A549 (cell line): Measurements from ENCODE around the gene NEDD4L. TPM values are rescaled to one million over a fixed set of nuclear protein-coding genes. Genes with fewer than 3 reads are reported as not detected.

Source experiments
- ATAC-seq, 2 experiments: fragments of 200-7000 bp in 1 of 2; fragments of >200 bp in 1 of 2; cut with Nextera tagmentation in 1 of 2; cut with Tn5 transposase in 1 of 2; 3 replicates each; pipeline versions ENCODE4 v1.8.0 to v1.9.1; 2018 to 2020; ENCODE audit warnings: mild to moderate bottlenecking in 1 of 2, moderate library complexity in 1 of 2
- CTCF ChIA-PET: fragments of 300-600 bp; sonication (Branson Sonifier 250); formaldehyde crosslinking; extraction: SDS; loops from one replicate; lab custom pipeline; 2021; ENCODE audit warnings: antibody characterized with exemption, inconsistent platforms; lab: Yijun Ruan, JAX
- POLR2A ChIA-PET: fragments of 350-600 bp; formaldehyde crosslinking; extraction: SDS; loops from one replicate; lab custom pipeline; 2021; ENCODE audit warnings: antibody characterized with exemption, inconsistent platforms; lab: Yijun Ruan, JAX
- DNase-seq, 2 experiments: peaks; one replicate each; pipeline versions ENCODE4 v3.0.0 to v3.0.0-alpha.2; 2011 to 2016; ENCODE audit warnings: low read depth in 1 of 2, low spot score in 1 of 2
- FAIRE-seq: peaks from 2 replicates; lab custom pipeline; 2011; peaks lifted over from hg19 to GRCh38; lab: Jason Lieb, UNC
- H3K27ac ChIP-seq, 2 experiments: fragments of >200 bp; sonication (Bioruptor Twin); formaldehyde crosslinking; 3 replicates each; pipeline ENCODE4 v1.5.1; 2016 to 2017
- H3K4me1 ChIP-seq: fragments of >200 bp; sonication (Bioruptor Twin); formaldehyde crosslinking; 3 replicates; pipeline ENCODE4 v1.6.1; 2016
- H3K4me2 ChIP-seq: fragments of >200 bp; sonication (Bioruptor Twin); formaldehyde crosslinking; 3 replicates; pipeline ENCODE4 v1.6.1; 2016
- H3K4me3 ChIP-seq: fragments of >200 bp; sonication (Bioruptor Twin); formaldehyde crosslinking; 3 replicates; pipeline ENCODE4 v1.5.1; 2016
- H3K9me3 ChIP-seq: fragments of >200 bp; sonication (Bioruptor Twin); formaldehyde crosslinking; 3 replicates; pipeline ENCODE4 v1.6.1; 2016
- CBX2 ChIP-seq: fragments of 200-600 bp; sonication (generic); IDR thresholded peaks from 2 replicates; pipeline ENCODE4 v1.6.1; 2016; ENCODE audit warnings: low read depth, mild to moderate bottlenecking, borderline replicate concordance
- CBX8 ChIP-seq: fragments of 200-600 bp; sonication (generic); IDR thresholded peaks from 2 replicates; pipeline ENCODE4 v1.6.1; 2016
- CEBPB ChIP-seq, 2 experiments: fragments of >200 bp in 1 of 2; sonication (Bioruptor Twin) in 1 of 2; formaldehyde crosslinking in 1 of 2; IDR thresholded peaks; 2 replicates each; pipeline ENCODE4 v1.6.1; 2012 to 2016
- CHD4 ChIP-seq: fragments of 200-600 bp; sonication (generic); IDR thresholded peaks from 2 replicates; pipeline ENCODE4 v1.6.1; 2016; ENCODE audit warnings: antibody characterized with exemption, mild to moderate bottlenecking, borderline replicate concordance
- ESRRA ChIP-seq: fragments of 150-350 bp; IDR thresholded peaks from 2 replicates; pipeline ENCODE4 v1.6.1; 2014; ENCODE audit warnings: mild to moderate bottlenecking, low read length, borderline replicate concordance
- HOXA7 ChIP-seq: fragments of 250-450 bp; sonication (Bioruptor Pico); IDR thresholded peaks from 2 replicates; pipeline ENCODE4 v1.5.0; 2020; ENCODE audit warnings: mild to moderate bottlenecking, moderate library complexity
- HOXB5 ChIP-seq: fragments of 250-450 bp; sonication (Bioruptor Pico); IDR thresholded peaks from 2 replicates; pipeline ENCODE4 v1.5.0; 2020; ENCODE audit warnings: mild to moderate bottlenecking, moderate library complexity
- JUNB ChIP-seq: fragments of >200 bp; sonication (Bioruptor Twin); formaldehyde crosslinking; IDR thresholded peaks from 2 replicates; pipeline ENCODE4 v1.6.1; 2016
- KDM5A ChIP-seq: fragments of 200-600 bp; sonication (generic); IDR thresholded peaks from 2 replicates; pipeline ENCODE4 v1.6.1; 2016; ENCODE audit warnings: antibody characterized with exemption, mild to moderate bottlenecking
- MAFK ChIP-seq: fragments of 450-650 bp; IDR thresholded peaks from 2 replicates; pipeline ENCODE4 v1.6.1; 2014; ENCODE audit not compliant: partially characterized antibody
- NR3C1 ChIP-seq: fragments of >200 bp; sonication (Bioruptor Twin); formaldehyde crosslinking; IDR thresholded peaks from 3 replicates; pipeline ENCODE4 v1.6.1; 2017
- PHF8 ChIP-seq: fragments of 200-600 bp; sonication (generic); IDR thresholded peaks from 2 replicates; pipeline ENCODE4 v1.6.1; 2016; ENCODE audit warnings: low read depth, mild to moderate bottlenecking, antibody characterized with exemption, moderate library complexity, borderline replicate concordance
- POLR2A ChIP-seq: IDR thresholded peaks from 2 replicates; pipeline ENCODE4 v1.6.1; 2012; ENCODE audit warnings: mild to moderate bottlenecking, low read length
- RAD21 ChIP-seq, 2 experiments: fragments of >200 bp in 1 of 2; sonication (Bioruptor Twin) in 1 of 2; formaldehyde crosslinking in 1 of 2; IDR thresholded peaks in 1 of 2; conservative IDR thresholded peaks in 1 of 2; 2 replicates in 1 of 2; 3 replicates in 1 of 2; pipeline ENCODE4 v1.6.1; 2012 to 2018; ENCODE audit warnings: inconsistent platforms in 1 of 2
- RARB ChIP-seq: fragments of 250-450 bp; sonication (Bioruptor Pico); IDR thresholded peaks from 2 replicates; pipeline ENCODE4 v1.8.0; 2021; ENCODE audit warnings: mild to moderate bottlenecking, moderate library complexity
- RFX5 ChIP-seq: fragments of 450-650 bp; IDR thresholded peaks from 2 replicates; pipeline ENCODE4 v1.7.1; 2014; ENCODE audit warnings: antibody characterized with exemption, mild to moderate bottlenecking, moderate library complexity
- RNF2 ChIP-seq: fragments of 200-600 bp; sonication (generic); IDR thresholded peaks from 2 replicates; pipeline ENCODE4 v1.6.1; 2016; ENCODE audit warnings: low read depth, mild to moderate bottlenecking, antibody characterized with exemption, moderate library complexity, borderline replicate concordance
- ZC3H11A ChIP-seq: fragments of 450-650 bp; IDR thresholded peaks from 2 replicates; pipeline ENCODE4 v1.6.1; 2014; ENCODE audit warnings: antibody characterized with exemption, mild to moderate bottlenecking
- WGBS: methylation state at CpG from one replicate; pipeline ENCODE4 v1.1.6; 2017; ENCODE audit errors: missing lambda C conversion rate; 5-methylcytosine and 5-hydroxymethylcytosine counted together
- polyA plus RNA-seq, 4 experiments: library from polyadenylated mRNA; depleted of rRNA in 3 of 4; stranded (reverse); fragments of >200 nt; fragmentation: RNase III in 1 of 4; extraction: RNeasy Plus Mini Kit Qiagen cat#74134 plus additional on column Dnase treatment in 1 of 4; gene quantifications; 2 replicates in 3 of 4; 3 replicates in 1 of 4; pipeline ENCODE4 v1.2.3, GENCODE V29; 2011 to 2017
- TF ChIP-seq, protein P1 (sequence below): IDR thresholded peaks from 2 replicates; pipeline ENCODE4 v1.6.1; 2012; ENCODE audit warnings: low read depth, borderline replicate concordance
- TF ChIP-seq, protein P2 (sequence below): fragments of 250-450 bp; sonication (Bioruptor Pico); IDR thresholded peaks from 2 replicates; pipeline ENCODE4 v1.5.0; 2020; ENCODE audit warnings: low read depth, mild to moderate bottlenecking, moderate library complexity
- TF ChIP-seq, protein P3 (sequence below): IDR thresholded peaks from 2 replicates; pipeline ENCODE4 v1.6.1; 2012
- TF ChIP-seq, protein P4 (sequence below): fragments of >200 bp; sonication (Bioruptor Twin); formaldehyde crosslinking; IDR thresholded peaks from 3 replicates; pipeline ENCODE4 v1.6.1; 2016

Gene NEDD4L
- polyA plus RNA-seq, 2 of the 4 experiments (the other 2 are of a cell fraction), result 18.0 to 36.5 TPM

DNA sequence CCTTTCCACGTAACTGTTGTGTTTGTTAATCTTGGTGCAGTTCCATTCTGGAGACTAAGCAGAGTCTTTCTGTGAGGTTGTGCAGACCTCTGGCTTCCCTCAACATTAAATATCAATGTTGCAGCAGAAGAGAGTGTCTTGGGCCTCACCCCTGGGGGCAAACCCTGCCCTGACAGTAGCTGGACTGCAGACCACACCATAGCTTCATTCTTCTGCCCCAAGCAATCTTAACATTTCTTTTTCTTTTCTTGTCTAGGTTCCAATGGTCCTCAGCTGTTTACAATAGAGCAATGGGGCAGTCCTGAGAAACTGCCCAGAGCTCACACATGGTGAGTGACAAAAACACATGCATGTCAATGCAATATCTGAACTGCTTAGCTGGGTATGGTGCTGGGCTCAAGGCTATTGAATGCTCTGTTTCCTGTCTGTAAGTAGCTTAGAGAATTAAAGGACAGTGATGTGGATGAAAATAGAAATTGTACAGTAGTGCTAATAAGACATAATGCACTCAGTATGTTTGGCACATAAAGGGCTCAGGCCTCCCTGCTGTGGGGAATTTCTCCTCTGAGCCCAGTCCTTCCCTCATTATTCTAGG lies 347.3 kb downstream of the NEDD4L start:
- Histone ChIP-seq H3K27ac (no peak overlapping the region), H3K4me3 (no peak overlapping the region), H3K4me2 (no peak overlapping the region), H3K4me1 (no peaks in the 10 kb centered on the region), H3K9me3 (no peaks in the 10 kb centered on the region)
- ATAC-seq (no peak), DNase-seq (no peak), FAIRE-seq (no peak)
- WGBS, result 93% methylated on average over 1 of the region's 1 CpG
- POLR2A ChIA-PET, result no interaction called here
- TF ChIP-seq, protein P1, sequence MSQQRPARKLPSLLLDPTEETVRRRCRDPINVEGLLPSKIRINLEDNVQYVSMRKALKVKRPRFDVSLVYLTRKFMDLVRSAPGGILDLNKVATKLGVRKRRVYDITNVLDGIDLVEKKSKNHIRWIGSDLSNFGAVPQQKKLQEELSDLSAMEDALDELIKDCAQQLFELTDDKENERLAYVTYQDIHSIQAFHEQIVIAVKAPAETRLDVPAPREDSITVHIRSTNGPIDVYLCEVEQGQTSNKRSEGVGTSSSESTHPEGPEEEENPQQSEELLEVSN, result no peak
- TF ChIP-seq ZC3H11A, result no peak
- no peak for TF ChIP-seq RFX5
- TF ChIP-seq RARB, result no peak
- TF ChIP-seq, protein P2, sequence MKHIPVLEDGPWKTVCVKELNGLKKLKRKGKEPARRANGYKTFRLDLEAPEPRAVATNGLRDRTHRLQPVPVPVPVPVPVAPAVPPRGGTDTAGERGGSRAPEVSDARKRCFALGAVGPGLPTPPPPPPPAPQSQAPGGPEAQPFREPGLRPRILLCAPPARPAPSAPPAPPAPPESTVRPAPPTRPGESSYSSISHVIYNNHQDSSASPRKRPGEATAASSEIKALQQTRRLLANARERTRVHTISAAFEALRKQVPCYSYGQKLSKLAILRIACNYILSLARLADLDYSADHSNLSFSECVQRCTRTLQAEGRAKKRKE, result no peak
- no peak for TF ChIP-seq RNF2
- TF ChIP-seq POLR2A, result no peak
- TF ChIP-seq ESRRA, result no peak
- no peak for TF ChIP-seq HOXA7
- TF ChIP-seq PHF8, result no peak
- TF ChIP-seq CBX8, result no peak
- TF ChIP-seq, protein P3, sequence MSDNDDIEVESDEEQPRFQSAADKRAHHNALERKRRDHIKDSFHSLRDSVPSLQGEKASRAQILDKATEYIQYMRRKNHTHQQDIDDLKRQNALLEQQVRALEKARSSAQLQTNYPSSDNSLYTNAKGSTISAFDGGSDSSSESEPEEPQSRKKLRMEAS, result no peak
- TF ChIP-seq MAFK, result no peak
- no peak for TF ChIP-seq JUNB
- TF ChIP-seq HOXB5, result no peak
- TF ChIP-seq CBX2, result no peak
- TF ChIP-seq, protein P4, sequence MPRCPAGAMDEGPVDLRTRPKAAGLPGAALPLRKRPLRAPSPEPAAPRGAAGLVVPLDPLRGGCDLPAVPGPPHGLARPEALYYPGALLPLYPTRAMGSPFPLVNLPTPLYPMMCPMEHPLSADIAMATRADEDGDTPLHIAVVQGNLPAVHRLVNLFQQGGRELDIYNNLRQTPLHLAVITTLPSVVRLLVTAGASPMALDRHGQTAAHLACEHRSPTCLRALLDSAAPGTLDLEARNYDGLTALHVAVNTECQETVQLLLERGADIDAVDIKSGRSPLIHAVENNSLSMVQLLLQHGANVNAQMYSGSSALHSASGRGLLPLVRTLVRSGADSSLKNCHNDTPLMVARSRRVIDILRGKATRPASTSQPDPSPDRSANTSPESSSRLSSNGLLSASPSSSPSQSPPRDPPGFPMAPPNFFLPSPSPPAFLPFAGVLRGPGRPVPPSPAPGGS, result no peak
- TF ChIP-seq CHD4, result no peak
- no peak for TF ChIP-seq KDM5A
- CTCF ChIA-PET, result interaction anchor here (1.0 to 1.7 kb wide), 3 partner anchors 16 to 373 kb away, joined by 3 to 5 read pairs (median 4); no protein-coding TSS in a partner anchor

DNA sequence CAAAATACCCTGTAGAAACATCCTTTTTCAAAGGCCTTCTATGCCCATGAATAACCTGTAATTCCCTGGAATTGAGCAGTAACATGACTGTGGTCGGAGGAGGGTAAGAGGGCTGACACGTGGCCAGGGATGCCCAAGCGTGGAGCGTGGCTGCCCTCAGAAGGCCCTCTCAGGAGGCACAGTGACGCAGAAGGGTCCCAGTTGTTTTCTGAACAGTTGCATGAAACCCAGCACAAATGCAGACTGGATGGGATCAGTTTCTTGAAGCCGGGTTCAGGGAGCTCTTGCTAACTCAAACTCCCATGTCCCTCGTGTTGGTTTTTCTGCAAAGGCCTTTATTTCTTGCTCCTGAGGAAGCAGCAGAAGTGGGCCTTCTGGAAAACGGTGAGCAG lies 347.9 kb downstream of the NEDD4L start:
- ATAC-seq, result no peak
- H3K4me1 ChIP-seq, result no peaks in the 10 kb centered on the region
- H3K9me3 ChIP-seq, result no peaks in the 10 kb centered on the region
- H3K27ac ChIP-seq, result no peak overlapping the region
- no peak for DNase-seq
- FAIRE-seq, result no peak
- ChIA-PET CTCF (interaction anchor here (0.7 to 1.7 kb wide), 4 partner anchors 16 to 377 kb away, joined by 3 to 5 read pairs (median 4); no protein-coding TSS in a partner anchor), POLR2A (no interaction called here)
- TF ChIP-seq CEBPB (IDR thresholded peaks at IDR 0.05) (no peak), RAD21 (conservative IDR thresholded peaks at IDR 0.05 in 1 of 2, IDR thresholded peaks at IDR 0.05 in 1 of 2) (peak in 1 of 2 experiments; percentile 13; a peak in 1 of 5 replicates), NR3C1 (no peak), KDM5A (no peak)
- WGBS, result 93% methylated on average over 8 of the region's 8 CpGs
- H3K4me3 ChIP-seq, result no peak overlapping the region
- no peak overlapping the region for H3K4me2 ChIP-seq
